ENCODE measurements around the gene NCK2. TPM values are rescaled to one million over a fixed set of nuclear protein-coding genes. Genes with fewer than 3 reads are reported as not detected.

Gene NCK2
- total and polyA plus RNA-seq, 2 of the 13 experiments (the other 11 are each of a cell fraction or from before 2014, with no cell fraction given) = 14.8 to 23.5 TPM

DNA sequence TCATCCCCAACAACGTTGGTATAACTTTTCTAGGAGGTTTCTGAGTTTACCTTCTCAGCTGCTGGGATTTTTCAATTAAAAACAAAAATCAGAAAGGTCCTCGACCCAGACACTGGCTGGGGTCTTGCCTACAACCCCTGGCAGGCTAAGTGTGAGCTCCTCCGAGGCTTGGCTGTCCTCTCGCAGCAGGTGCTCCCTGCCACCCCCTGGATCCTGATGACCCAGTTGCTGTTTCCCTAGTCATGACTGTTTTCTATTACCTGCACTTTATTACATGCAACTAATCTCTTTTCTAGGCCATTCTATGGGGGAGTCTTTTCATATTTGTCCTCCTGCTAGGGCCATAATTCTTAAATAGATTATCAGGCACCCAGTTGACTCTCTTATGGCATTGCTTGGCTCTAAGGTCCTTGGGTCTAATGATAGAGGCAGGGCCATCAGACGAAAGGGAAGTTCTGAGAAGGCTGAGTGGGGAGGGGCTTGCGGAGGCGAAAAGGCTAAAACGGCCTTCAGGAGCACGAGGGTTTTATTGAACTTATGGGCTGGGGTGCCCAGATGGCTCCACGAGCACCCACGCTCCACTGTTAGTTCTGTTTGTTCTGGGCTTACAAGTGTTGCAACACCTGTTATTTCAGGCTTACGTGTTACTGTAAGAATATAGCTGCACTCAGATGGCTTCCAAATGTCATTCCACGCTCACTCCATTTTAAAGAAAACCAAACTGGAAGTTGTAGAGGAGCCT is 166.0 kb downstream of the NCK2 start (continued):
- TF ChIP-seq, protein P1, sequence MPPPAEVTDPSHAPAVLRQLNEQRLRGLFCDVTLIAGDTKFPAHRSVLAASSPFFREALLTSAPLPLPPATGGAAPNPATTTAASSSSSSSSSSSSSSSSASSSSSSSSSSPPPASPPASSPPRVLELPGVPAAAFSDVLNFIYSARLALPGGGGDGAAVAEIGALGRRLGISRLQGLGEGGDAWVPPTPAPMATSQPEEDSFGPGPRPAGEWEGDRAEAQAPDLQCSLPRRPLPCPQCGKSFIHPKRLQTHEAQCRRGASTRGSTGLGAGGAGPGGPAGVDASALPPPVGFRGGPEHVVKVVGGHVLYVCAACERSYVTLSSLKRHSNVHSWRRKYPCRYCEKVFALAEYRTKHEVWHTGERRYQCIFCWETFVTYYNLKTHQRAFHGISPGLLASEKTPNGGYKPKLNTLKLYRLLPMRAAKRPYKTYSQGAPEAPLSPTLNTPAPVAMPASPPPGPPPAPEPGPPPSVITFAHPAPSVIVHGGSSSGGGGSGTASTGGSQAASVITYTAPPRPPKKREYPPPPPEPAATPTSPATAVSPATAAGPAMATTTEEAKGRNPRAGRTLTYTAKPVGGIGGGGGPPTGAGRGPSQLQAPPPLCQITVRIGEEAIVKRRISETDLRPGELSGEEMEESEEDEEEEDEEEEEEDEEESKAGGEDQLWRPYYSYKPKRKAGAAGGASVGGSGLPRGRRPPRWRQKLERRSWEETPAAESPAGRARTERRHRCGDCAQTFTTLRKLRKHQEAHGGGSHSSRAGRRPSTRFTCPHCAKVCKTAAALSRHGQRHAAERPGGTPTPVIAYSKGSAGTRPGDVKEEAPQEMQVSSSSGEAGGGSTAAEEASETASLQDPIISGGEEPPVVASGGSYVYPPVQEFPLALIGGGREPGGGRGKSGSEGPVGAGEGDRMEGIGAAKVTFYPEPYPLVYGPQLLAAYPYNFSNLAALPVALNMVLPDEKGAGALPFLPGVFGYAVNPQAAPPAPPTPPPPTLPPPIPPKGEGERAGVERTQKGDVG (CRISPR knock-in tag; IDR thresholded peaks at IDR 0.05; ENCODE audit: borderline replicate concordance) = no peak
- peak; percentile 80 for TF ChIP-seq RXRB (CRISPR knock-in tag; IDR thresholded peaks at IDR 0.05; ENCODE audit: borderline replicate concordance)
- TF ChIP-seq BHLHE40 (IDR thresholded peaks at IDR 0.05; ENCODE audit: low read length) = 0 out of 2 replicates have a peak, but pooled peaks have one; percentile 17
- TF ChIP-seq, protein P2, sequence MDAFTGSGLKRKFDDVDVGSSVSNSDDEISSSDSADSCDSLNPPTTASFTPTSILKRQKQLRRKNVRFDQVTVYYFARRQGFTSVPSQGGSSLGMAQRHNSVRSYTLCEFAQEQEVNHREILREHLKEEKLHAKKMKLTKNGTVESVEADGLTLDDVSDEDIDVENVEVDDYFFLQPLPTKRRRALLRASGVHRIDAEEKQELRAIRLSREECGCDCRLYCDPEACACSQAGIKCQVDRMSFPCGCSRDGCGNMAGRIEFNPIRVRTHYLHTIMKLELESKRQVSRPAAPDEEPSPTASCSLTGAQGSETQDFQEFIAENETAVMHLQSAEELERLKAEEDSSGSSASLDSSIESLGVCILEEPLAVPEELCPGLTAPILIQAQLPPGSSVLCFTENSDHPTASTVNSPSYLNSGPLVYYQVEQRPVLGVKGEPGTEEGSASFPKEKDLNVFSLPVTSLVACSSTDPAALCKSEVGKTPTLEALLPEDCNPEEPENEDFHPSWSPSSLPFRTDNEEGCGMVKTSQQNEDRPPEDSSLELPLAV (CRISPR knock-in tag; conservative IDR thresholded peaks at IDR 0.05; ENCODE audit: low read depth) = no peak
- TF ChIP-seq HOXD1 (CRISPR knock-in tag; IDR thresholded peaks at IDR 0.05) = no peak
- TF ChIP-seq POLR2G (IDR thresholded peaks at IDR 0.05; ENCODE audit: low read depth, low read length) = no peak
- no peak for TF ChIP-seq SRSF1 (optimal IDR thresholded peaks at IDR 0.05; ENCODE audit: low read depth, low read length)
- TF ChIP-seq ZNF766 (CRISPR knock-in tag; IDR thresholded peaks at IDR 0.05; ENCODE audit: borderline replicate concordance) = no peak
- no peak for TF ChIP-seq PLRG1 (conservative IDR thresholded peaks at IDR 0.05)
- TF ChIP-seq ZBTB21 (CRISPR knock-in tag; IDR thresholded peaks at IDR 0.05) = no peak
- no peak for TF ChIP-seq ZNF282 (IDR thresholded peaks at IDR 0.05; ENCODE audit: partially characterized antibody)
- TF ChIP-seq SMAD1 (CRISPR knock-in tag; IDR thresholded peaks at IDR 0.05; ENCODE audit: borderline replicate concordance, low read depth) = no peak
- TF ChIP-seq ZNF143 (CRISPR knock-in tag; IDR thresholded peaks at IDR 0.05) = no peak
- TF ChIP-seq, protein P3, sequence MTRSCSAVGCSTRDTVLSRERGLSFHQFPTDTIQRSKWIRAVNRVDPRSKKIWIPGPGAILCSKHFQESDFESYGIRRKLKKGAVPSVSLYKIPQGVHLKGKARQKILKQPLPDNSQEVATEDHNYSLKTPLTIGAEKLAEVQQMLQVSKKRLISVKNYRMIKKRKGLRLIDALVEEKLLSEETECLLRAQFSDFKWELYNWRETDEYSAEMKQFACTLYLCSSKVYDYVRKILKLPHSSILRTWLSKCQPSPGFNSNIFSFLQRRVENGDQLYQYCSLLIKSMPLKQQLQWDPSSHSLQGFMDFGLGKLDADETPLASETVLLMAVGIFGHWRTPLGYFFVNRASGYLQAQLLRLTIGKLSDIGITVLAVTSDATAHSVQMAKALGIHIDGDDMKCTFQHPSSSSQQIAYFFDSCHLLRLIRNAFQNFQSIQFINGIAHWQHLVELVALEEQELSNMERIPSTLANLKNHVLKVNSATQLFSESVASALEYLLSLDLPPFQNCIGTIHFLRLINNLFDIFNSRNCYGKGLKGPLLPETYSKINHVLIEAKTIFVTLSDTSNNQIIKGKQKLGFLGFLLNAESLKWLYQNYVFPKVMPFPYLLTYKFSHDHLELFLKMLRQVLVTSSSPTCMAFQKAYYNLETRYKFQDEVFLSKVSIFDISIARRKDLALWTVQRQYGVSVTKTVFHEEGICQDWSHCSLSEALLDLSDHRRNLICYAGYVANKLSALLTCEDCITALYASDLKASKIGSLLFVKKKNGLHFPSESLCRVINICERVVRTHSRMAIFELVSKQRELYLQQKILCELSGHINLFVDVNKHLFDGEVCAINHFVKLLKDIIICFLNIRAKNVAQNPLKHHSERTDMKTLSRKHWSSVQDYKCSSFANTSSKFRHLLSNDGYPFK (CRISPR knock-in tag; IDR thresholded peaks at IDR 0.05; ENCODE audit: borderline replicate concordance) = no peak
- no peak for TF ChIP-seq GLMP (CRISPR knock-in tag; IDR thresholded peaks at IDR 0.05; ENCODE audit: borderline replicate concordance)
- no peak for TF ChIP-seq ERF (CRISPR knock-in tag; IDR thresholded peaks at IDR 0.05)
- no peak for TF ChIP-seq IRX3 (CRISPR knock-in tag; IDR thresholded peaks at IDR 0.05; ENCODE audit: borderline replicate concordance, low read depth)
- no peak for TF ChIP-seq SRSF9 (IDR thresholded peaks at IDR 0.05; ENCODE audit: borderline replicate concordance, insufficient read depth, low read depth, low read length, poor library complexity, severe bottlenecking)

Data from HepG2 (cell line).